Osteoblast (primary cell): ENCODE results near the gene GALC. TPM values are rescaled to one million over a fixed set of nuclear protein-coding genes. Genes with fewer than 3 reads are reported as not detected.

Source experiments
- DNase-seq: peaks from one replicate; pipeline ENCODE4 v3.0.0; 2011; ENCODE audit warnings: low spot score, mixed read lengths; ENCODE audit not compliant: insufficient read length; ENCODE audit errors: missing footprints
- H2AFZ ChIP-seq: 2 replicates; pipeline ENCODE4 v1.6.0; 2011; ENCODE audit warnings: mild to moderate bottlenecking, low read length
- H3K27ac ChIP-seq: 2 replicates; pipeline ENCODE4 v1.5.1; 2011; ENCODE audit warnings: mild to moderate bottlenecking, low read depth, low read length, moderate library complexity
- H3K27me3 ChIP-seq: 2 replicates; pipeline ENCODE4 v1.6.0; 2012; ENCODE audit warnings: mild to moderate bottlenecking, control low read depth, inconsistent platforms, low read length, moderate library complexity; ENCODE audit not compliant: insufficient read depth
- H3K36me3 ChIP-seq: 2 replicates; pipeline ENCODE4 v1.5.1; 2011; ENCODE audit warnings: mild to moderate bottlenecking, low read length, control low read depth, moderate library complexity; ENCODE audit not compliant: insufficient read depth
- H3K4me1 ChIP-seq: 2 replicates; pipeline ENCODE4 v1.5.1; 2011; ENCODE audit warnings: mild to moderate bottlenecking, low read length, control low read depth, moderate library complexity; ENCODE audit not compliant: insufficient read depth
- H3K4me2 ChIP-seq: 2 replicates; pipeline ENCODE4 v1.6.0; 2011; ENCODE audit warnings: mild to moderate bottlenecking, low read length; ENCODE audit not compliant: insufficient read depth
- H3K4me3 ChIP-seq: fragments of 200-600 bp; sonication (generic); 3 replicates; pipeline ENCODE4 v1.5.1; 2012; ENCODE audit warnings: mild to moderate bottlenecking, low read length, inconsistent platforms; ENCODE audit not compliant: insufficient read depth
- H3K79me2 ChIP-seq: 2 replicates; pipeline ENCODE4 v1.6.0; 2012; ENCODE audit warnings: mild to moderate bottlenecking, low read length, control low read depth, inconsistent platforms; ENCODE audit not compliant: insufficient read depth
- H3K9me3 ChIP-seq: 2 replicates; pipeline ENCODE4 v1.5.1; 2011; ENCODE audit warnings: low read depth, low read length, control low read depth
- H4K20me1 ChIP-seq: 2 replicates; pipeline ENCODE4 v1.6.0; 2012; ENCODE audit warnings: mild to moderate bottlenecking, low read length, control low read depth; ENCODE audit not compliant: insufficient read depth
- CTCF ChIP-seq: IDR thresholded peaks from 2 replicates; pipeline ENCODE4 v1.5.1; 2011; ENCODE audit warnings: mild to moderate bottlenecking, low read depth, low read length, moderate library complexity; ENCODE audit errors: extremely low read depth
- total RNA-seq: library from RNA; depleted of rRNA; stranded (reverse); fragments of >200 nt; gene quantifications from 2 replicates; pipeline ENCODE4 v1.2.3, GENCODE V29; 2012

GALC gene
- total RNA-seq, 1 donor, result 17.0 TPM

DNA sequence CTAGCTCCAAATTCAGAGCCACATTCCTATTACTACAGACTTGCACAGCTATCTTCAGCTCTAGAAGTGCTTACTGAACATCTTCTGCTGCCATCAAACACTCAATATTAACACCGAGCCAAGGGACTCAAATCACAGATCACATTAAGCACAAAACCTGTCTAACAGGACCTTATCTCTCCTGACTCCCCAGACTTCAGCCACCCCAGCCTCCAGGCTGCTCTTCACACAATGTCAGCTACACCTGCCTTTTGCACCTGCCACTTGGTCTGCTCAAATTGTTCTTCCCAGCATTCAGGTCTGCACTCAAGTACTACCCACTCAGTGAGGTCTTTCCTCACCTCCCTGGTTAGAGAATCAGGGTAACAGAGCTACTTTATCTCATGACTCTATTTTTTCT is 57.1 kb downstream of the GALC start:
- TF ChIP-seq CTCF, result no peak
- no peak overlapping the region for H2AFZ ChIP-seq
- no peaks in the 10 kb centered on the region for H4K20me1 ChIP-seq
- no peaks in the 10 kb centered on the region for H3K79me2 ChIP-seq
- H3K36me3 ChIP-seq, result no peaks in the 10 kb centered on the region
- no peak overlapping the region for H3K4me3 ChIP-seq
- H3K27me3 ChIP-seq, result no peaks in the 10 kb centered on the region
- no peaks in the 10 kb centered on the region for H3K4me1 ChIP-seq
- no peak for DNase-seq
- H3K9me3 ChIP-seq, result no peaks in the 10 kb centered on the region
- no peak overlapping the region for H3K27ac ChIP-seq
- H3K4me2 ChIP-seq, result no peak overlapping the region

DNA sequence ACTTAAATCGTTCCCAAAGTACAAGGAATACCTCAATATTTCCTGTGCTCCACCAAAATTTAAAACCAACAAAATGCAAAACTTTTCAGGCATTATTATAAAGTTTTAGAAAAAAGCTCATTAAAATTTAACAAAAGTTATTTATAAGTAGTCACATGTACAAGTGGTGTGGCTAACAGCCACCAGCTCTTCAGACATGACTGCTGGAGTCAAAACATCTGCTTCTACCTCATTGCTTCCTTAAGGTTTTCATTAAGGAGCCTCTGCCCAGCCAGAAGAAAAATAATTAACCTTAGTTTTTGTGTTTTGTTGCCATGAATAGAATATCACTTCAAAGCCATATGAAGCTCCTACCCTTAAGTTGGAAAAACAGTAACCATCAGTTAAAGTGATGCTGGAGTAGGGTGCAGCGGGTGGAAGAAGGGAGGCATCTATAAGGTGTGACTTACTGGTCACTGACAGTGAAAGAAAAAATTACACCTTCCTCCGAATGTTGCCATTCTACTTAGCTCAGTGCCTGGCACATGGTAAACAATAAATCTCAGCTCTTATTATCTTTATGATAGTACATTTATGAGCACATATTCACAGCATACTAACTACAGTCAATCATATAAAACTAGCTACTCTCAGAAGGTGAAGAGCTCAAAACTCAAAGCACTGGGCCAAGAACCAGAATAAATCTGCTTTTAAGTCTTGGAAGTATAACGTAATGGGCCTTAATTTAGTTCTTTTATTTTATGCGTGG is 57.7 kb downstream of the GALC start:
- no peaks in the 10 kb centered on the region for H3K36me3 ChIP-seq
- DNase-seq, result no peak

GRCh38 chr14:87934185-87934584 is 58.8 kb downstream of the GALC start:
- H3K79me2 ChIP-seq, result no peaks in the 10 kb centered on the region
- H3K4me3 ChIP-seq, result no peak overlapping the region
- H4K20me1 ChIP-seq, result no peaks in the 10 kb centered on the region
- no peaks in the 10 kb centered on the region for H3K4me1 ChIP-seq
- H2AFZ ChIP-seq, result no peak overlapping the region
- no peak overlapping the region for H3K4me2 ChIP-seq
- TF ChIP-seq CTCF, result peak; percentile 13
- no peak for DNase-seq
- no peaks in the 10 kb centered on the region for H3K9me3 ChIP-seq
- H3K27me3 ChIP-seq, result no peaks in the 10 kb centered on the region
- H3K36me3 ChIP-seq, result no peaks in the 10 kb centered on the region
- H3K27ac ChIP-seq, result no peak overlapping the region

More for the DNA sequence above, 57.7 kb downstream of the GALC start:
- no peaks in the 10 kb centered on the region for H3K27me3 ChIP-seq
- H3K79me2 ChIP-seq, result no peaks in the 10 kb centered on the region
- H3K4me3 ChIP-seq, result no peak overlapping the region
- H2AFZ ChIP-seq, result no peak overlapping the region
- no peaks in the 10 kb centered on the region for H3K4me1 ChIP-seq
- no peaks in the 10 kb centered on the region for H4K20me1 ChIP-seq
- no peak overlapping the region for H3K4me2 ChIP-seq
- H3K9me3 ChIP-seq, result no peaks in the 10 kb centered on the region
- H3K27ac ChIP-seq, result no peak overlapping the region
- no peak for TF ChIP-seq CTCF

GRCh38 chr14:87916886-87917275 is 76.1 kb downstream of the GALC start:
- H3K4me1 ChIP-seq, result no peaks in the 10 kb centered on the region
- H3K27me3 ChIP-seq, result no peaks in the 10 kb centered on the region
- H3K36me3 ChIP-seq, result no peaks in the 10 kb centered on the region
- no peak overlapping the region for H3K4me2 ChIP-seq
- TF ChIP-seq CTCF, result no peak
- no peaks in the 10 kb centered on the region for H4K20me1 ChIP-seq
- H3K9me3 ChIP-seq, result no peaks in the 10 kb centered on the region
- H3K79me2 ChIP-seq, result no peaks in the 10 kb centered on the region
- H3K27ac ChIP-seq, result no peak overlapping the region
- no peak overlapping the region for H2AFZ ChIP-seq
- no peak overlapping the region for H3K4me3 ChIP-seq
- DNase-seq, result no peak
